Measurements from ENCODE around the gene NAALAD2.
A peak's percentile ranks its signal among the peaks of the same experiment; 100 is the strongest.
"Not testable (repeated sequence)": the region's sequence is repeated elsewhere in the genome, so short reads cannot be mapped to it uniquely, and the experiment has no call there.

The NAALAD2 gene

DNA sequence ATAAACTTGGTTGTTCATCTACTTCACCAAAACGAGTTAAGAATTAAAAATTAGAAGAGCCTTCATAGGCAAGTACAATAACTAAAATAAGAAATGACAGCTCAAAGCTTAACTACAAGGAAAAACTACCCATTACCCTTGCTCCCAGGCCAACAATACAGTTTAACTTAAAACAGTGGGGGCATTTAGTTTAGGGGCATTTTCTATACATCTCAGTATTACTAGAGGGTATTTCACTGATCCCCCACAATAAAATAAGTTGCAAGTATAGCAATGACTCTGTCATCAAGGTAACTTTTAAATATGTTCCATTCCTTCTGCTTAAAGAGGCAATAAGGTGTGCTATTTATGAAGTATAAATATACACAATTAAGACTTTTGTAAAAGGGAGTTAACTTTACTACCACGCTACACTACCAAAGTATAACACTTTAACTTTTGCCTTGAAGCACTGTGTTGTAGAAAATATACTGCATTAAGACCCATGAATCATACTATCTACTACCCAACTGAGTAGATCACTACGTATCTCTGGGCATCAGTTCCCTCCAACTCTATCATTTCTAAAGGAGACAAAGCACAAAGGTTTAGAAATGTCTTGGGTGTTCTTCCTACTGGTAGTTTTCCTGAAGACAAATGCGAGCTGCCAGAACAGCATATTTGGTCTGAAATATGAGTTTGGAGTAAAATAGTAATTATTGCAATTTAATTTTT is 58.6 kb downstream of the NAALAD2 start:
- DNase-seq: no peak

GRCh38 chr11:90197377-90197776 is 62.9 kb downstream of the NAALAD2 start:
- DNase-seq: no peak

DNA sequence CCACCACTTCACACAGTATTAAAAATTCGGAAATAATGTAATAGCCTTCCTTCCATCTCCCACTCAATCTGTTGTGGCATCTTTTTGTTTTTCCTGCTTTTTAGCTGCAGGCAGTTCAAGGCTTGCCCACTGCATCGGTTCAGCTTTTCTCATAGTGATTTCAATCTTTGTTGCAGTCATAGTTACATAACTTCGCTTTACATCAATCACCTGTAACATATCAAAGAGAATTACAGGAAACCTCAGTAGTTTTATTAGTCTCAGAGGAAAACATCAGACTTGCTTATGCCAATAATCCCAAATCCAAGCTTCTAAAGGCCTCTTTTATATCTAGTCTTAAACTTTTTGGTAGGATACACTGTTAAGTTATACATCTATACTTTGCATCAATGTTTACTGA is 67.9 kb downstream of the NAALAD2 start:
- DNase-seq: no peak

- no peak for DNase-seq
Observed at GRCh38 chr11:90204407-90204806, 69.9 kb downstream of the NAALAD2 start.

- DNase-seq: no peak
Observed at GRCh38 chr11:90204832-90205646, 70.6 kb downstream of the NAALAD2 start.

GRCh38 chr11:90207992-90208391 is 73.5 kb downstream of the NAALAD2 start:
- not testable (repeated sequence) for DNase-seq

- DNase-seq: no peak
Observed at GRCh38 chr11:90208857-90209256, 74.4 kb downstream of the NAALAD2 start.

GRCh38 chr11:90213322-90213721 is 78.9 kb downstream of the NAALAD2 start:
- DNase-seq: no peak

DNA sequence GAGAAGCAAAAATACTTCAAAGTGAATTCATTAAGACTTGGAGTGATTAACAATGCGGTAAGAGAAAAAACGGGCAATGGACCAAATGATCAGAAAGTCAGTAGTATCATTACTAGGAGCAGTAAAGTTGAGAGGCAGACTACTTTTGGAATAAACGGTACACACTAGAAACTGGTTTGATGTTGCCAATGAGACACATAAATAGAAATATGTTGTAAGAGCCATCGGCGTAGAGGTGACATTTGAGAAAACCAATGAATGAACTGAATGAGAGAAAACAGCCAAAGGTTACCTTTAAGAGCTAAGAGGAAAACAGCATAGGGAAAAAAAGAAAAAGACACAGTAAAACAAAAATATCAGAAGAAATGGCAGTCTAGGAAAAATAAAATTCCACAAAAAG is 82.1 kb downstream of the NAALAD2 start:
- DNase-seq: no peak

- DNase-seq: no peak
Observed at GRCh38 chr11:90218606-90219005, 84.1 kb downstream of the NAALAD2 start.

GRCh38 chr11:90219438-90219837 is 85.0 kb downstream of the NAALAD2 start:
- no peak for DNase-seq

DNA sequence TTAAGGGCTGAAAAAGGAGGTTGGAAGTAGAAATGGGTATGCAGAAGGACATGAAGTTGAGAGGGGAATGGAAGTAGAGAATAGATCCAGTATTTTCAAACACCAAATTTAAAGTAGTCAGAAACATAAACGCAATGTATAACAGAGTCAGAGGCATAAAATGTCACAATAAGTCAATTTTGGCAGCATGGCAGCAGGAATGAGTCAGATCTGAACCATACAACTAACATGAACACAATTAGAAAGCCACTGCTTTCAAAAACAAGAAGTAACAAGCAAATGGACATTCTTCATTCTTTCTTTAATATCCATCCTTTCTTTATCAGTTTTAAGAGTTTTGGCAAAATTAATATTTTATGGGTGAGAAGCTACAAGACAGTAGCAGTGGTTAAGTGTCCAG is 85.9 kb downstream of the NAALAD2 start:
- DNase-seq: no peak

- no peak for DNase-seq
Observed at GRCh38 chr11:90221803-90222458, 87.5 kb downstream of the NAALAD2 start.

- peak; percentile 76 for DNase-seq
Observed at GRCh38 chr11:90222459-90223247, 88.2 kb downstream of the NAALAD2 start, which contains the start of gene CHORDC1. Gene CHORDC1, minus strand, starts transcription at chr11:90223049. Its CDS starts 95 bp downstream, at chr11:90222954.

GRCh38 chr11:90223248-90223585 is 88.8 kb downstream of the NAALAD2 start:
- DNase-seq: no peak

- no peak for DNase-seq
Observed at GRCh38 chr11:90228056-90228455, 93.6 kb downstream of the NAALAD2 start.

DNA sequence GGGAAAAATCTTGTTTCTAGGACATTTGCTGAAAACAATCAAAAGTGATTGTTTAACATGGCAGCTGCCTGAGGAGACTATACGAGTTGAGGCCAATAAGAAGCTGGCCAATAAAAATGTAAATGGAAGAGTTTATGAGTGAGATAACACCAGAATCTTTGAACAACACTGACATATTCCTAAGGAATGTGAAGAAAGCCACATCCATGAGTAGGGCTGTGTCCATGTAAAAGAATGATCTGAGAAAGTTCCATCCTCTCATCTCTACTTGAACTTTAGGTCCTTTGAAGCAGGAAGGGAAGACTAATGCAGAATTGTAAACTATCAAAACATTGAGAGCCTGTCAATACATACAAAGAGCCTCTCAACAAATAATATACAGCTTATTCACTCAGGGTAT is 95.3 kb downstream of the NAALAD2 start:
- DNase-seq: no peak

DNA sequence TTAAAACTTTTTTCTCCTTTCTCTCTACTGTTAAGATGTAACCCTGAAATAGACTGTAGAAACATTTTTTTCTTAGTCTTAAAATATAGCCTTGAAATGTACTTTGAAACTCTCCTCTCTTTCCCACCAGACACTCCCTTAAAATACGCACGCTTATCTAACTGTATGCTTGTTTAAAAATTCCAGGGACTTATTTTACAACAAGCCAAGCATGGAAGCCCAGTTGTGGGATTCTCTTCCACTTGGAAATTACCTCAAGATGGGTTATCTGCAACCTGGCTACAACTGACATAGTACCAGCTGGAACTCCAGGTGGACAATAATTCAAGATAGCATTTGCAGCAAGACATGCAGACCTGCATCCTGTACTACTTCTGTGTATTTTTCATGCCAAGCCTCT is 100.5 kb downstream of the NAALAD2 start:
- DNase-seq: no peak

DNA sequence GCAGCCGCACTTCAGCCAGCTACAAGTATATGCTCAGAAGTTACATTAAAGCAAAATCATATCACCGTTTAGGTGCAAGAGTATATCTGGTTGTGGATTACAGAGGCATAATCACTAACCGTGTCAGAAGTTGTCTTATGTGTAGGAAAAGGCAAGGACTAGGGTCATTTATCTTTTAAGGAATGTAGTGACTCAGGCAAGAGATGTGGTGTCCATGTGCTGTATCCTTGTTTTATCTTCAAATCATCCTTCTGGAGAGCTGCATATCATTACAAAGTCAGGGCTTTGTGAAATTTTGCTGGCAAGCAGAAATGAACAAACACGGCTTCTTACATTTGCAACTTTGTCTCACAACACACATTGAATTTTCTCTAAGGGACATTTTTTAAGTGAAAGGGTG is 101.1 kb downstream of the NAALAD2 start:
- DNase-seq: no peak

DNA sequence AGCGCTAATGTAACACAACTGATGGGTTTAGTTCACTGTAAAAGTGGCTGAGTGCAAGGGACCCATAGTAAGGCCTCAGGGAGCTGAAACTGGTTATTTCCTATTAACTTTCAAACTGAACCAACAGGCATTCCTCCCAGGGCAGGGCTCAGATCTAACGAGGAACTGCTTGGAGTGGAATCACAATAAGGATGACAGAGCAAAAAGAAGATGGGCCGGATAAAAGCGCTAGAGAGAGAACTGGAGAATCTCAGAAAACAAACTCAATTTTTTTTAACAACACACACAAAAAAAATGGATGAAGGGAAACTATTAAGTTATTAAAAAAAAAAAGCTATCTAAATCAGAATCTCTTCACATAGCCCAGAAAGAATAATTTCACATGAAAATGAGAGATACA is 102.5 kb downstream of the NAALAD2 start:
- DNase-seq: no peak

- DNase-seq: not testable (repeated sequence)
Observed at GRCh38 chr11:90239967-90240636, 105.6 kb downstream of the NAALAD2 start.

- DNase-seq: no peak
Observed at GRCh38 chr11:90241414-90241813, 107.0 kb downstream of the NAALAD2 start.
